Bronchial epithelial cell (primary cell): ENCODE data around the gene OR2T5. TPM values are rescaled to one million over a fixed set of nuclear protein-coding genes. Genes with fewer than 3 reads are reported as not detected.
"Not testable (repeated sequence)": the region's sequence is repeated elsewhere in the genome, so short reads cannot be mapped to it uniquely, and the experiment has no call there.

Experiments used
- DNase-seq: peaks from one replicate; pipeline ENCODE4 v3.0.0-alpha.2; 2010; ENCODE audit warnings: low read depth
- FAIRE-seq: peaks from 2 replicates; lab custom pipeline; 2011; peaks lifted over from hg19 to GRCh38; lab: Jason Lieb, UNC
- H3K27me3 ChIP-seq: 2 replicates; pipeline ENCODE4 v1.5.1; 2011; ENCODE audit warnings: low read length; ENCODE audit not compliant: control insufficient read depth, insufficient read depth
- H3K36me3 ChIP-seq: 2 replicates; pipeline ENCODE4 v1.5.1; 2011; ENCODE audit warnings: low read length; ENCODE audit not compliant: control insufficient read depth, insufficient read depth
- H3K4me3 ChIP-seq: 2 replicates; pipeline ENCODE4 v1.5.1; 2011; ENCODE audit warnings: mild to moderate bottlenecking, low read depth, low read length, control low read depth
- total RNA-seq: library from RNA; depleted of rRNA; stranded (reverse); fragments of >200 nt; gene quantifications from 2 replicates; pipeline ENCODE4 v1.2.1, GENCODE V29; 2014

The OR2T5 gene, protein sequence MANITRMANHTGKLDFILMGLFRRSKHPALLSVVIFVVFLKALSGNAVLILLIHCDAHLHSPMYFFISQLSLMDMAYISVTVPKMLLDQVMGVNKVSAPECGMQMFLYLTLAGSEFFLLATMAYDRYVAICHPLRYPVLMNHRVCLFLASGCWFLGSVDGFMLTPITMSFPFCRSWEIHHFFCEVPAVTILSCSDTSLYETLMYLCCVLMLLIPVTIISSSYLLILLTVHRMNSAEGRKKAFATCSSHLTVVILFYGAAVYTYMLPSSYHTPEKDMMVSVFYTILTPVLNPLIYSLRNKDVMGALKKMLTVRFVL
- not detected in 2 replicates for total RNA-seq

DNA sequence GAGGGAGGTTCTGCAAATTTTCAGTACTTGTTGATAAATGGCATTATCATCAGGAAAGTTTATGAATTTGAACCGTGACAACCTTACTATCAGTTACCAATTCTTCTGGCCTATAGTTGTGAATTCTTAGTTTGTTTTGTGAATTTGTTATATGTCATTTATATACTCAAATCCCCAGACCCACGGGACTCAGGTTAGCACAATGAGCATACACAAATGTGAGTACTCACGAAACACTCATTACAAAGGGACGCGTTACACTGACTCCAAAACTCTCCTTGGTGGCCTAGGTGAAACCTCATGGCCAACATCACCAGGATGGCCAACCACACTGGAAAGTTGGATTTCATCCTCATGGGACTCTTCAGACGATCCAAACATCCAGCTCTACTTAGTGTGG lies at the start of gene OR2T5:
TSS of gene OR2T5 (plus strand) at position 301 of the 400 bp plus-strand sequence. CDS start at position 301, 0 bp downstream.
- not testable (repeated sequence) for H3K27me3 ChIP-seq, DNase-seq, H3K36me3 ChIP-seq, FAIRE-seq, H3K4me3 ChIP-seq

DNA sequence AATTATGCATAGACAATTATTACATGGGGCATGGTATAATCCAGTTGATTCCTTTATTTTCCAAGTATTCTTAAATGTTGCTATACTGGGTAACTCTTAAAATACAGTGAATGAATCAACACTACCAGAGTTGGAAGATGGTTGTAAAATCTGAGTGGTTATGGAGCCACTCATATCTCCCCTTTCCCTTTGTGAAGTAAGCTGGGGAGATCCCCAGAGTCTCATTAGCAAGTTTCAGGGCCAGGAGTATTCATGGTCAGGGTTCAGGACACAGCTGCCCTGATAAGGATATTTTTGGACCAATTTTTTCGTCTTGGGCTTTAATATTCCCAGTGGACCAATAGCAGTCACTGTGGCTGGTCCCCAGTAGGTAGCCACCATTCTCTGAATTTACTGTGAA lies 49.7 kb upstream of the OR2T5 start:
- FAIRE-seq, H3K4me3 ChIP-seq: not testable (repeated sequence)

GRCh38 chr1:248439283-248439682 lies 49.1 kb upstream of the OR2T5 start:
- not testable (repeated sequence) for FAIRE-seq, H3K4me3 ChIP-seq, H3K27me3 ChIP-seq, H3K36me3 ChIP-seq, DNase-seq

More for the DNA sequence above, 49.7 kb upstream of the OR2T5 start:
- not testable (repeated sequence) for DNase-seq, H3K27me3 ChIP-seq, H3K36me3 ChIP-seq

GRCh38 chr1:248442500-248443277 lies 45.7 kb upstream of the OR2T5 start:
- not testable (repeated sequence) for H3K4me3 ChIP-seq, H3K36me3 ChIP-seq, H3K27me3 ChIP-seq, DNase-seq, FAIRE-seq

GRCh38 chr1:248444603-248445002 lies 43.8 kb upstream of the OR2T5 start:
- H3K4me3 ChIP-seq, H3K27me3 ChIP-seq, FAIRE-seq, H3K36me3 ChIP-seq, DNase-seq: not testable (repeated sequence)

DNA sequence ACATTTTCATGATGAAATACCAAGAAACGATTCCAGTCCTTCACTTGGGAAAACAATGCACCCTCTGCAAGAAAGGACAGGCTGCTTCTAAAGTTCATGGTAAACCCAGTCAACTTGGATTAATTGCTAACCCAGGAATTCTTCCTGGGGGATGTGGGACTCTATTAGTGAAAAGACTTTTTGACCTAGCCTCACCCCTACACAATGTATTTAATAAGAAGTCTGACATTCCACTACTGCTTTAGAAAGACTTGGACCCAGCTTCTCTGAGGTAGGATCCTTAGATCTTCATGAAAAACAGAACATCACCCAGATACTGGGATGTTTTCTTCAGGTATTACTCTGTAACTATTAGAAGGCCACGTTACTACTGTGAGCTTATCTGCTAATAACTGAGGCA lies 43.0 kb upstream of the OR2T5 start, which contains the start of gene OR2T2:
TSS of gene OR2T2 (plus strand) at position 239 of the 400 bp plus-strand sequence. CDS start 7,161 bp downstream, outside the sequence.
- not testable (repeated sequence) for H3K27me3 ChIP-seq

GRCh38 chr1:248448409-248449074 lies 39.8 kb upstream of the OR2T5 start:
- not testable (repeated sequence) for DNase-seq, FAIRE-seq, H3K4me3 ChIP-seq, H3K36me3 ChIP-seq, H3K27me3 ChIP-seq

More for the DNA sequence above, 43.0 kb upstream of the OR2T5 start, which contains the start of gene OR2T2:
- not testable (repeated sequence) for DNase-seq, FAIRE-seq, H3K36me3 ChIP-seq, H3K4me3 ChIP-seq

- H3K4me3 ChIP-seq, H3K36me3 ChIP-seq, H3K27me3 ChIP-seq, DNase-seq: not testable (repeated sequence)
- FAIRE-seq = peak; percentile 62
Observed at GRCh38 chr1:248449821-248450465, 38.4 kb upstream of the OR2T5 start.

DNA sequence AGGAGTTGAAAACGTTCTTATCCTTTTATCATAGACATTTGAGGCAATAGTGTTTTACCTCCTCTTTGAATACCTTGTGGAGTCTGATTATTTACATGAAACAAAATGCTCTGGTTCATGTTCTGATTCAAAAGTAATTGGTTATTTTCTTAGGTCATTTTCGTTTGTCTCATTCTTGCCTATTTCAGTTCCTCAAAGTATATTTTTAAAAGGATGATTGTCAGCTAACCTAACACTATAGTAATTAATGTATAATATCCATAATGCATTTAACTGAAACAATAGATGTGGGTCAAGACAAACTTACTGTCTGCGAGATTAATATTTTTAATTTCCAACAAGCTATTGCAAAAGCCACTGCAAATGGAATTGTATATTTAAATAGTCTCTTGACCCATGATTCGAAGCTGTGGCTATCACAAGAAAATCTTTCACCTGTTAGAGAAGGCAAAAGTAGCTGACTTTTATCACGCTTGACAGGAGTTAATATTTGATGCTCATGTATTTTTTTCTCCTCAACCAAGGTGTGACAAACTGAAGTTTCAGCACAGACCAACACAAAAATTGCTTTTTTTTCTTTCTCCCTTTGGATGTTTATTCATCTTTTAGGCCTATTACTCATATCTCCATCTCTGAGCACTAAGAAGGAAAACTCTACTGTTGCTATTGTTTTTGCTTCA lies 37.8 kb upstream of the OR2T5 start:
- not testable (repeated sequence) for FAIRE-seq

DNA sequence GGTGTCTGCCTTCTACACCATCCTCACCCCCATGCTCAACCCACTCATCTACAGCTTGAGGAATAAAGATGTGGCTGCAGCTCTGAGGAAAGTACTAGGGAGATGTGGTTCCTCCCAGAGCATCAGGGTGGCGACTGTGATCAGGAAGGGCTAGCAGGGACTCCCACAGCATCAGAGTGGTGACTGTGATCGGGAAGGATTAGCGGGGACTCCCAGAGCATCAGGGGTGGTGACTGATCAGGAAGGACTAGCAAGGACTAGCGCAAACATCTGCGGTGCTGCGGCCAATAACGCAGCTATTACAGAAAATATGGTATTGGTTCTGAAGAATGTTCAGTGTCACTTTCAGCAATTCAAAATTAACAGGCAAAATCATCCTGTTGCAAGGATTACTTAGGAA lies 34.8 kb upstream of the OR2T5 start:
- H3K36me3 ChIP-seq, DNase-seq, H3K4me3 ChIP-seq, H3K27me3 ChIP-seq: not testable (repeated sequence)
- peak; percentile 40 for FAIRE-seq

More for the DNA sequence above, 37.8 kb upstream of the OR2T5 start:
- not testable (repeated sequence) for H3K4me3 ChIP-seq, H3K36me3 ChIP-seq, H3K27me3 ChIP-seq, DNase-seq

DNA sequence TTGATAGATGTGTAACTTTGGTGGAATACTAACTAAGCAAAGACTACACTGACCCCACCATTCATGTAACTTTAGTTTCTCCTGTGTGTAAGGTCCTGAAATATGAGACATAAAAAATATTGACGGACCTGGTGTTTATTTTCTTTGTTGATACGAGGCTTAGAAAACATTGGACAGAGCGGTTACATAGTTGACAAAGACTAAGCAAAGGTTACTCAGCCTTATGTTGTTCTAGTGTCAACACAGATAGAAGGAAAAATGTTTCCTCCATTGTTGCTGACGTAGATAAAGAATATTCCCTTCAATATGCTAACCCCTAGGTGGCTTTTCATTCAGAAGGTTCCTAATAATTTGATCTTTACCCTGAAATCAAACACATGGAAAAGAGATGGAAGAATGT lies 33.3 kb upstream of the OR2T5 start:
- H3K36me3 ChIP-seq, H3K4me3 ChIP-seq, H3K27me3 ChIP-seq, DNase-seq: not testable (repeated sequence)
- FAIRE-seq = peak; percentile 18

DNA sequence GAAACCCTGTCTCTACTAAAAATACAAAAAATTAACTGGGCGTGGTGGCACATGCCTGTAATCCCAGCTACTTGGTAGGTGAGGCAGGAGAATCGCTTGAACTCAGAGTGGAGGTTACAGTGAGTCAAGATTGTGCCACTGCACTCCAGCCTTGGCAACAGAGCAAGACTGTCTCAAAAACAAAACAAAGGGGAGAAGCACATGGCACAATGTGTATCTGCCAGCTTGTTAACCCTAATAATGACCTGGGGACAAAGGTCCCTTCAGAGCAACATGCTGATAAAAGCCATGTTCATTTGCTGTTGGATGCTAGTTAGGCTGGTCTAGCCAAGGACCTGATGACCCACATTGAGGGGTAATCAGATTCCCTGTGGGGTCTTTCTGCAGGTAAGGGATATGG lies 31.8 kb upstream of the OR2T5 start:
- peak; percentile 76 for FAIRE-seq
- not testable (repeated sequence) for H3K4me3 ChIP-seq, H3K27me3 ChIP-seq, H3K36me3 ChIP-seq, DNase-seq

DNA sequence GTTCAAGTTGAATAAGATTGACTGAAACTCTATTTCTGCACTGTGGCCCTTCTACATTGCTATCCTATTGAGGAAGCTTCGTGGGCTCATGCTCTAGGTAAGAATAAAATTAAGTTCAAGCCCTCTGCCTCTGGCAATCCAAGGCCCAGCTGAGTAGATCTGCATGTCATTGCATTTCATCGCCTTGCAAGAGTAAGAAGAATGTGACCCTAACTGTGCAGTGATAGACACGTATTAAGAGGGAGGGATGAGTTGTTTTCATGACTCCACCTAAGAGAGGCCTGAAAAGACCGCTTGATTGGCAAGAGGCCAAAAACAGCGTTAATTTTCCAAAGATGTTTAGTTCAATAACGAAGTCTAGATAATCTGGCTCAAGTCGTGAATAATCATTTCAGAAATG lies 29.3 kb upstream of the OR2T5 start:
- peak; percentile 40 for FAIRE-seq
- H3K4me3 ChIP-seq, DNase-seq, H3K27me3 ChIP-seq, H3K36me3 ChIP-seq: not testable (repeated sequence)
